Omental fat pad (tissue), 4 donors: ENCODE measurements around the gene KRTAP10-11. TPM values are rescaled to one million over a fixed set of nuclear protein-coding genes. Genes with fewer than 3 reads are reported as not detected.
"Not testable (repeated sequence)": the region's sequence is repeated elsewhere in the genome, so short reads cannot be mapped to it uniquely, and the experiment has no call there.

Experiments used
- ATAC-seq: fragments of 150-250 bp; one replicate; pipeline ENCODE4 v1.9.1; 2016; ENCODE audit warnings: mild to moderate bottlenecking, moderate library complexity; ENCODE audit not compliant: low FRiP score
- DNase-seq: peaks from one replicate; pipeline ENCODE4 v3.0.0-alpha.2; 2019; ENCODE audit warnings: low spot score
- total RNA-seq, 4 donors: library from RNA; depleted of rRNA; stranded (reverse); fragments of >200 nt; gene quantifications; one replicate each; pipeline ENCODE4 v1.1.0, GENCODE V29; 2016
- TF ChIP-seq, protein P1 (sequence below), 3 donors: fragments of 450-650 bp; IDR thresholded peaks; one replicate each; pipeline ENCODE4 v1.5.1; 2016 to 2017; ENCODE audit warnings: antibody characterized with exemption in 3 of 3, mild to moderate bottlenecking in 3 of 3, moderate library complexity in 2 of 3

KRTAP10-11 gene
- total RNA-seq, 4 donors from 2014 or later, result not detected

- no peak for DNase-seq
- ATAC-seq, result no peak
- TF ChIP-seq, protein P1, sequence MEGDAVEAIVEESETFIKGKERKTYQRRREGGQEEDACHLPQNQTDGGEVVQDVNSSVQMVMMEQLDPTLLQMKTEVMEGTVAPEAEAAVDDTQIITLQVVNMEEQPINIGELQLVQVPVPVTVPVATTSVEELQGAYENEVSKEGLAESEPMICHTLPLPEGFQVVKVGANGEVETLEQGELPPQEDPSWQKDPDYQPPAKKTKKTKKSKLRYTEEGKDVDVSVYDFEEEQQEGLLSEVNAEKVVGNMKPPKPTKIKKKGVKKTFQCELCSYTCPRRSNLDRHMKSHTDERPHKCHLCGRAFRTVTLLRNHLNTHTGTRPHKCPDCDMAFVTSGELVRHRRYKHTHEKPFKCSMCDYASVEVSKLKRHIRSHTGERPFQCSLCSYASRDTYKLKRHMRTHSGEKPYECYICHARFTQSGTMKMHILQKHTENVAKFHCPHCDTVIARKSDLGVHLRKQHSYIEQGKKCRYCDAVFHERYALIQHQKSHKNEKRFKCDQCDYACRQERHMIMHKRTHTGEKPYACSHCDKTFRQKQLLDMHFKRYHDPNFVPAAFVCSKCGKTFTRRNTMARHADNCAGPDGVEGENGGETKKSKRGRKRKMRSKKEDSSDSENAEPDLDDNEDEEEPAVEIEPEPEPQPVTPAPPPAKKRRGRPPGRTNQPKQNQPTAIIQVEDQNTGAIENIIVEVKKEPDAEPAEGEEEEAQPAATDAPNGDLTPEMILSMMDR (IDR thresholded peaks at IDR 0.05), result no peak
Measured at GRCh38 chr21:44658913-44659595, 12.8 kb downstream of the KRTAP10-11 start.

GRCh38 chr21:44661567-44661966 is 15.4 kb downstream of the KRTAP10-11 start:
- DNase-seq, ATAC-seq: not testable (repeated sequence)

- TF ChIP-seq, protein P1 (IDR thresholded peaks at IDR 0.05), result no peak
- no peak for ATAC-seq
- no peak for DNase-seq
Measured at GRCh38 chr21:44664691-44665090, 18.5 kb downstream of the KRTAP10-11 start.

GRCh38 chr21:44666401-44667320 is 20.4 kb downstream of the KRTAP10-11 start, which contains the start of gene KRTAP12-2:
TSS of gene KRTAP12-2 (minus strand) at chr21:44666927. CDS start at chr21:44666886, 41 bp downstream.
- ATAC-seq (no peak), DNase-seq (no peak)
- TF ChIP-seq, protein P1 (IDR thresholded peaks at IDR 0.05), result no peak

DNA sequence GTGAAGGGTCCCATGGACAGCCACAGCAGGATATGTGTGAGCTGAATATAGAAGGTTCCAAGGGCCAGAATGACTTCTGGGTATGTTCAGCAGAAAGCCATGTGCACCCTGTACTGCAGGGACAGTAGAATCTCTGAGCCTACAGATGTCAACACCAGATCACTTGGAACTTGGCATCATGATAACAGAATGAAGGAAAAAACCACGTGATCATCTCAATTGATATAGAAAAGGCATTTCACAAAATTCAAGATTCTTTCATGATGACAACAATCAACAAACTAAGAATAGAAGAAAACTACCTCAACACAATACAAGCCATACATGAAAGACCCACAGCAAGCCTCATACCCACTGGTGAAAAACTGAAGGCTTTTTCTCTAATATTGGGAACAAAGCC is 21.4 kb downstream of the KRTAP10-11 start:
- no peak for ATAC-seq
- TF ChIP-seq, protein P1 (IDR thresholded peaks at IDR 0.05), result no peak

DNA sequence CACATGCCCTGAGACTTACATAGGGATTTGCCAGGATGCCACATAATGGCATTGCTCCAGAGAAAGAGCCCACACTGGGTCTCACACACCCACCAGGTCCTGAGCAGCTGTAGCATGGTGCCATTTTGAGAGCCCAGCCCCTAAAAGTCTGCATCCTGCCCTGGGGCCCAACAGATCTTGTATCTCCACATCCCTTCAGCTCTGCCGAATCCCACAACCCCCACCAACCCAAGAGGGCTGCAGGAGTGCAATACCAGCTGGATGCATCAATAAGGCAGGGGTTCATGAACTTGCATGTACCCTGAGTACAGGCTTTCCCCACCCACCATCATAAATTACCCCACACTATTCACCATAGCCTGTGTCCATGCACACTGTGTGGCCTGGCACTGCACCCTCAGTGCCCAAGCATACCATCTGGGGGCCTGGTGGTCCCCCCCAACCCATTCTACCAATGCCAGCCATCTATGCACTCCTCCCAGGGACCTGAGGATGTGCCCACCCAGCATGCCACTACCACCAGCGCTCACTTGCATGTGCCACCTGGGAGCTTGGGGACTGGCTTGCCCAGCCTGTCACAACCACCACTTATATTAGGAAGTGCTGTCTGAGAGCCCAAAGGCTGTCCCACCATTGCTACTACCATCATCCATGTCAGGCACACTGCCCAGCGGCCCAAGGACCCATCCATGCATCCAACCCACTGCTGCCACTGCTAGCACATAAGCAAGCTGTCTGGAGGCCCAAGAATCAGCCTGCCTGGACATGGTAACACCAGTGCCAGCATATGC is 24.6 kb downstream of the KRTAP10-11 start:
- TF ChIP-seq, protein P1 (IDR thresholded peaks at IDR 0.05), result no peak
- ATAC-seq (no peak), DNase-seq (no peak)

More for the DNA sequence above, 21.4 kb downstream of the KRTAP10-11 start:
- no peak for DNase-seq

DNA sequence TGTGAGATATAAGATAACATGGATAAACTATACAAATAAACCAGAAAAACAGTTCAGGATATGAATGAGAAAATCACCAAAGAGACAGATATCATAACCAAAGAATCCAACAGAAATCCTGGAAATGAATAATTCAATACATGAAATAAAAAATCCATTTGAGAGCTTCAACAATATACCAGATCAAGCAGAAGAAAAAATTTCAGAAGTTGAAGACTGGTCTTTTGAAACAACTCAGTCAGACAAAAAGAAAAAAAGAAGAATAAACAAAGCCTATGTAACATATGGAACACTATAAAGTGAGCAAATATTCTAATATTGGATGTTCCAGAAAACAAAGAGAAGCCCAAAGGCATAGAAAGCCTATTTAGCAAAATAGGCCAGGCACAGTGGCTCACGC is 25.7 kb downstream of the KRTAP10-11 start:
- TF ChIP-seq, protein P1 (IDR thresholded peaks at IDR 0.05), result no peak
- no peak for ATAC-seq
- DNase-seq, result no peak
